Upper lobe of left lung (tissue), 4 donors: Measurements from ENCODE around the gene UQCC2.

Experiments
- POLR2A ChIP-seq, 4 donors: fragments of 450-650 bp; IDR thresholded peaks; one replicate each; pipeline ENCODE4 v1.5.1; 2016 to 2017; ENCODE audit warnings: antibody characterized with exemption in 4 of 4, mild to moderate bottlenecking in 2 of 4
- TF ChIP-seq, protein P1 (sequence below), 6 experiments: fragments of 450-650 bp in 4 of 6; fragments of 200-600 bp in 2 of 6; sonication (generic) in 2 of 6; IDR thresholded peaks; one replicate each; pipeline ENCODE4 v1.5.1; 2016 to 2019; ENCODE audit warnings: antibody characterized with exemption in 6 of 6

DNA sequence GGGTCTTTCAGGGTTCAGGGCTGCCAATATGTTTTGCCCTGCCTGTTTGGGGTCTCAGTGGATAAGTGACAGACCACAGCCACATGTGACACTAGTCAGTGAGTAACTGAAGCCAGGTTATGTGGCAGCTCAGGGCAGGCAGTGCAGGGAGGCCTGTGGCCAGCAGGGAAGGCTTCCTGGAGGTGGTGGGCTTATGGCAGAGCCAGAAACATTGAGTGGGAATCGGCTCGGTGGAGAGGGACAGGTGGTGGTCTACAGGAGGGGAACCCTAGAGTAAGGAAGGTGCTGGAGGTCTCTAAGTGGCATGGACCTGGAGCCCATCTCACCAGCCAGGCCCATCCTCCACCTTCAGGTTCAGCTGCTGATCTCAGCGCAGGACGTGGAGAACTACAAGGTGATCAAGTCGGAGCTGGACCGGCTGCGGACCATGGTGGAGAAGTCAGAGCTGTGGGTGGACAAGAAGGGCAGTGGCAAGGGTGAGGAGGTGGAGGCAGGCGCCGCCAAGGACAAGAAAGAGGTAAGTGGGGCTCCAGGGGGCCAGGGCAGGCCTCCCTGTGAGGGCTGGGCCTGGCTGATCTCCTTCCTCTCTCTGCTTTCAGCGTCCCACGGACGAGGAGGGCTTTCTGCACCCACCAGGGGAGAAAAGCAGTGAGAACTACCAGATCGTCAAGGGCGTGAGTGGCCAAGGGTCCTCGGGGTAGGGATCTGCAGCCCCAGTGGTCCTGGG is 34.9 kb downstream of the UQCC2 start:
- TF ChIP-seq, protein P1, sequence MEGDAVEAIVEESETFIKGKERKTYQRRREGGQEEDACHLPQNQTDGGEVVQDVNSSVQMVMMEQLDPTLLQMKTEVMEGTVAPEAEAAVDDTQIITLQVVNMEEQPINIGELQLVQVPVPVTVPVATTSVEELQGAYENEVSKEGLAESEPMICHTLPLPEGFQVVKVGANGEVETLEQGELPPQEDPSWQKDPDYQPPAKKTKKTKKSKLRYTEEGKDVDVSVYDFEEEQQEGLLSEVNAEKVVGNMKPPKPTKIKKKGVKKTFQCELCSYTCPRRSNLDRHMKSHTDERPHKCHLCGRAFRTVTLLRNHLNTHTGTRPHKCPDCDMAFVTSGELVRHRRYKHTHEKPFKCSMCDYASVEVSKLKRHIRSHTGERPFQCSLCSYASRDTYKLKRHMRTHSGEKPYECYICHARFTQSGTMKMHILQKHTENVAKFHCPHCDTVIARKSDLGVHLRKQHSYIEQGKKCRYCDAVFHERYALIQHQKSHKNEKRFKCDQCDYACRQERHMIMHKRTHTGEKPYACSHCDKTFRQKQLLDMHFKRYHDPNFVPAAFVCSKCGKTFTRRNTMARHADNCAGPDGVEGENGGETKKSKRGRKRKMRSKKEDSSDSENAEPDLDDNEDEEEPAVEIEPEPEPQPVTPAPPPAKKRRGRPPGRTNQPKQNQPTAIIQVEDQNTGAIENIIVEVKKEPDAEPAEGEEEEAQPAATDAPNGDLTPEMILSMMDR (IDR thresholded peaks at IDR 0.05), result no peak
- TF ChIP-seq POLR2A (IDR thresholded peaks at IDR 0.05), result no peak
